ENCODE results near the gene HOXA7. TPM values are rescaled to one million over a fixed set of nuclear protein-coding genes. Genes with fewer than 3 reads are reported as not detected.

Gene HOXA7
- total and polyA plus RNA-seq, 11 donors: 0.29 TPM; not detected in 10

DNA sequence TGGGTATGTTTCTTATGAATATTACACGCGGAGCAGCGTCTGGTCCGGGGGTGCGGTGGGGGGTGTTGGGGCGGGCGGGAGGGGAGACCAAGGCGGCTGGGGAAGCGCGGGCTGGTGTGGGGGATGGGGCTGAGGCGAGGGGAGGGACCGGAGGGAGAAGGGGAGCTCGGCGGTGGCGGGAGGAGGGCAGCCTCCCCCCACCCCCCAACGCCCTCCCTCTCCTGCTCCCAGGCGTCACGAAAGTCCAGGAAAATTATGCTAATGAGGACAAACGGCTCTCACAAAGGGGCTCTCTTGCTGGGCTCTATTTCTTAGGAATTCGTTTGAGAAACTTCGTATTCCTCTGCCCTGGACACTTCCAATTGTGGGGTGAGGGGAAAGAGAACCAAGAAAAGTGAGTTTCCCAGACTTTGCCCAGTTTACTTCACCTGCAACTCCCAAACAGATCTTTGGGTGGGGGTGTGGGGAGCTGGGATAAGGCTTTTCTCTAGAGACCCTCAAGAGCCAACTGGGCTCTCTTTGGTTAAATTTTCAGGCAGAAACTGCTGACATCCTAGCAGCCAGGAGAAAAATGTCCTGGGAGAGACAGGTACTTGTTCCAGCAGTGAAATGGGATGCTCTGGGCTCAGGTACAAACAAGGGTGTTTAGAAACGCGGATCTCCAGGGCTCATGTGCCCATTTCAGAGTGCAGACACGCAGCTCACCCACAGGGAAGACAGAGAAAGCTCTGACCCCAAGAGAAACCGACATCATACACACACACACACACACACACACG lies 42.3 kb downstream of the HOXA7 start:
- intact Hi-C loops (cut with DNase I): no loop called here
- H3K4me3 ChIP-seq: peak overlapping the region in 11 of 12 donors; percentile 17 to 61 (median 42)
- DNase-seq (no peak), ATAC-seq (no peak)
- H3K36me3 ChIP-seq: no peaks in the 10 kb centered on the region
- 8 to 26% (median 16%) methylated on average over 15 to 26 of the region's 26 CpGs for WGBS, 4 donors
- H3K27ac ChIP-seq: peak overlapping the region in 8 of 12 donors; percentile 52 to 93 (median 74)
- no peak for TF ChIP-seq POLR2A (IDR thresholded peaks at IDR 0.05)
- TF ChIP-seq, protein P1, sequence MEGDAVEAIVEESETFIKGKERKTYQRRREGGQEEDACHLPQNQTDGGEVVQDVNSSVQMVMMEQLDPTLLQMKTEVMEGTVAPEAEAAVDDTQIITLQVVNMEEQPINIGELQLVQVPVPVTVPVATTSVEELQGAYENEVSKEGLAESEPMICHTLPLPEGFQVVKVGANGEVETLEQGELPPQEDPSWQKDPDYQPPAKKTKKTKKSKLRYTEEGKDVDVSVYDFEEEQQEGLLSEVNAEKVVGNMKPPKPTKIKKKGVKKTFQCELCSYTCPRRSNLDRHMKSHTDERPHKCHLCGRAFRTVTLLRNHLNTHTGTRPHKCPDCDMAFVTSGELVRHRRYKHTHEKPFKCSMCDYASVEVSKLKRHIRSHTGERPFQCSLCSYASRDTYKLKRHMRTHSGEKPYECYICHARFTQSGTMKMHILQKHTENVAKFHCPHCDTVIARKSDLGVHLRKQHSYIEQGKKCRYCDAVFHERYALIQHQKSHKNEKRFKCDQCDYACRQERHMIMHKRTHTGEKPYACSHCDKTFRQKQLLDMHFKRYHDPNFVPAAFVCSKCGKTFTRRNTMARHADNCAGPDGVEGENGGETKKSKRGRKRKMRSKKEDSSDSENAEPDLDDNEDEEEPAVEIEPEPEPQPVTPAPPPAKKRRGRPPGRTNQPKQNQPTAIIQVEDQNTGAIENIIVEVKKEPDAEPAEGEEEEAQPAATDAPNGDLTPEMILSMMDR (IDR thresholded peaks at IDR 0.05): no peak
- peaks cover 54 to 99% (median 87%) of the 10 kb centered on the region in 9 donors for H3K27me3 ChIP-seq
- no peaks in the 10 kb centered on the region for H3K9me3 ChIP-seq
- H3K4me1 ChIP-seq: peaks cover 0 to 29% (median 4%) of the 10 kb centered on the region in 12 donors

DNA sequence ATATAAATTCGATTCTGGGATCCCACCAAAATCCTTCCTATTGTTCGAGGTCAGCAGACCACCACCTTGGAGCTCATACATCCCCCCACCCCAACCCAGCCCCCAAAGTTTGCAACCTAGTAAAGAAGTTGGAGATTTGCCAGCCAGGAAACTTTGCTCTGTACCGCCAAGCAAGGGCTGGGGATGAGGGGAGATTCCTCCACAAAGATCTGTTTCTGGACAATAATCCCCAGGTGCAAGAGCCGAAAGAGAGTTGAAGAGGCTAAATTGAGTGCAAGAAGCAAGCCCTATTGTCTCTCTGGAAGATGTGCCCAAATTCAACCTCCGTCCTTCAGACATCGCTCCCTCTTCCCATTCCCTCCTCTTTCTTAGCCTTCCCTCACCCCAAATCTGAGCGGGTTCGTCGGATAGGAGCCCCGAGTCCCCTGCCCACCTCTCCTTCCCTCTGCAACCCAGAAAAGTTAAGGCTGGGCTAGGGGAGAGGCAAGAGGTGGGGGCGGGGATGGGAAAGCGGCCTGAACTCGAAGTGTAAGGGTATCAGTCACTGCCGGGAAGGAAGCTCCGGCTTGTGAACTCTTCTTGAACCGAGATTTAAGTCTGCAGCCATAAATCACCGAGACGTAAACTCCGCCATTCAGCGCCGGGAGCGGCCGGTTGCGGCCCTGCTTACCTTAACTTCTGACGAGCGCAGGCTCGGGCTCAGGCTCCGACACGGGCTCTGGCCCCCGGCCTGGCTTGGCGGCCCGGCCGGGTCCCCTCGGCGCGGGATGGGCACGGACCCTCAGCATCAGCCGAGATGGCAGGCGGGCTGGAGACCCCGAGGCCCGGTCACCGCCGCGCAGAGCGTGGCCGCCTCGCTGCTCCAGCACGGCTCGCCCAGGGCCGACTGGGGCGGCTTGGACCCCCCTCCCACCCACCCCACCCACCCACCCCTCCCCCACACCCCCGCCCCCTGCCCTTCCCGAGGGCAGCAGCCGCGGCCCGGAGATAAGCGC lies 43.2 kb downstream of the HOXA7 start:
- Histone ChIP-seq H3K27me3 (peaks cover 58 to 99% (median 89%) of the 10 kb centered on the region in 9 donors), H3K4me1 (peaks cover 0 to 35% (median 5%) of the 10 kb centered on the region in 12 donors), H3K9me3 (no peaks in the 10 kb centered on the region), H3K4me3 (peak overlapping the region; percentile 10 to 61 (median 40)), H3K27ac (peak overlapping the region in 10 of 12 donors; percentile 43 to 93 (median 67)), H3K36me3 (no peaks in the 10 kb centered on the region)
- TF ChIP-seq, protein P1 (IDR thresholded peaks at IDR 0.05): no peak
- TF ChIP-seq POLR2A (IDR thresholded peaks at IDR 0.05): peak in 1 of 2 donors; percentile 36
- no peak for DNase-seq
- 7 to 14% (median 9%) methylated on average over 30 to 57 of the region's 57 CpGs for WGBS, 4 donors
- peak in 1 of 4 donors; percentile 24 for ATAC-seq
- intact Hi-C loops (cut with DNase I): no loop called here

DNA sequence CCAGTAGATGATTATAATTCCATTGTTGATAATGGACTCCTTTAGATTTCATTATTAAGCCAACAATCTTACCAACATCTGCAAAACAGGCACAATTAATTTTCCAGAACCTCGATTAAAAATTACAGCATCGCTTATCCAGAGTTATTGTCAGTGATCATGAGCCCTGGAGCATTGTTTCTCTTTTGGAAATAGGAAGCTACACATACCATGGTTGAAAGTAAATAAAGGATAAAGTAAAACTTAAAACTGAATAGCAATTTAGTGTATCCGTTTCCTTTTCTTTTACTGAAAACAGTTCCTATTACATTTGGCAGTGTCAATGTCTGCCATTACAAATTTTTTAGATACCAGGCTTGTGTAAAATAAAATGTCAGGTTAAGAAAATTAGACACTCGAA lies 44.1 kb downstream of the HOXA7 start:
- TF ChIP-seq, protein P1 (IDR thresholded peaks at IDR 0.05): no peak
- TF ChIP-seq POLR2A (IDR thresholded peaks at IDR 0.05): no peak
- Histone ChIP-seq H3K4me3 (peak overlapping the region in 2 of 12 donors; percentile 46 to 61), H3K27me3 (peaks cover 59 to 99% (median 89%) of the 10 kb centered on the region in 9 donors), H3K4me1 (peaks cover 0 to 40% (median 5%) of the 10 kb centered on the region in 12 donors), H3K36me3 (no peaks in the 10 kb centered on the region), H3K9me3 (no peaks in the 10 kb centered on the region), H3K27ac (peak overlapping the region in 5 of 12 donors; percentile 70 to 93 (median 81))
- ATAC-seq: no peak
- no peak for DNase-seq
- 17 to 26% (median 25%) methylated on average over 4 of the region's 4 CpGs for WGBS, 4 donors
- intact Hi-C loops (cut with DNase I): no loop called here

Measured in heart left ventricle (tissue), 16 donors.